ENCODE measurements around the gene SMIM1.
"Not testable (repeated sequence)": the region's sequence is repeated elsewhere in the genome, so short reads cannot be mapped to it uniquely, and the experiment has no call there.

Gene SMIM1

DNA sequence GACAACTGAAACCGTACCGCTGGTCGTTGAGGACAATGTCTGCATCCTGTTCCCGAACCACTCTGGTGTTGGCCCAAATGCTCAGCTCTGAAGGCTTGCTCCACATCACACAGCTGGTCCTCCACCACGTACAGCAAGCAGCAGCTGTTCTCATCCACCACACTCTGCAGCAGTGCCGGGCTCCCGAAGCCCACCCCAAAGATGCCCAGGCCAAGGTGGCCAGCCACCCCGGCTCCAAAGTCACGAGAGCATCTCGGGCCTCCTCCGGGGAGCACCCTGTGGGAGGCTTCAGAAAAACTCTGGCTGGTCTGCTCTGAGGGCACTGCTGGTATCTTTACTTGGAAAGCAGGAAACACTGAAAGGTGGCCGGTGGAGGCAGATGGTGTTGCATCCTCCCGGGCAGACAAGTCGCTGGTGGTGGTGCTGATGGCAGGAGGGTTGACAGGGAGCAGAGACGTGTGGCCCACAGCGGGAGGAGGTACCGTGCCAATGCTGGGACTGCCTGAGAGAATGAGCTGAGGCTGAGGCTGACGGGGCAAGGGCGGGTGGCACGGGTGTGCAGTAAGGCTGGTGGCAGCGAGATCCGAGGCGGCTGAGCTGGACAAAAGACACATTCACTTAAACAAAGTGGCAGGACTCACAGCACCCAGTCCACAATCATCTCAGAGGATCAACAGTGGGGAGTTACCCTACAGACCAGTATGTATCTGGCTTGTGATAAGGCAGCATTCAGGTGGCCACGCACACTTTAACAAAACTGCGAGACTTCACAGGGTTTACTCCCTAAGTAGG lies 26.8 kb upstream of the SMIM1 start:
- Histone ChIP-seq H3K4me3 (ENCODE audit: low read depth, low read length) (peak overlapping the region; percentile 61; the same call in 1 of the 2 replicates), H3K4me1 (no peaks in the 10 kb centered on the region), H3K27me3 (no peaks in the 10 kb centered on the region), H3K9me3 (no peaks in the 10 kb centered on the region), H3K36me3 (no peaks in the 10 kb centered on the region)
- DNase-seq: no peak
- TF ChIP-seq CTCF (IDR thresholded peaks at IDR 0.05; ENCODE audit: low read depth, low read length): no peak

DNA sequence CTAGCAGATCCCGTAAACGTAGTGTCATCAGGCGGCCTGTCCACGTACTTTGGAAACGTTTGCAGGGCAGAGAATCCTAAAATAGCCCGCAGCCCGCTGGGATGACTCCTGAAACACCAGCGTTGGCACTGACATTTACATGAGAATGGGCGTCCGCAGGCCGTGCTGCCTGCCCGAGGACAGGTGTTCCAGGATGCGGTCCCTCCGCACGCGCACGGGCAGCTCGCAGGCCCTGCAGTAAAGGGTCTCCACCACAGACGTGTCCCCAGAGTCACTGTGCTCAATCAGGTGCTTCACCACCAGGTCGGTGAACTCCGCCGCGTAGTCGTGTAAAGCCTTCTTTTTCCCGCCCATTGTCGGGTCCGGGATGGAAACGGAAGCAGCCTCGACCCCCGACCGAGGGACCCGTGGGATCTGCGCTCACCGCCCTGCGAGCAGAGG lies 26.1 kb upstream of the SMIM1 start:
- TF ChIP-seq CTCF (IDR thresholded peaks at IDR 0.05; ENCODE audit: low read depth, low read length): no peak
- Histone ChIP-seq H3K9me3 (no peaks in the 10 kb centered on the region), H3K4me1 (no peaks in the 10 kb centered on the region), H3K36me3 (no peaks in the 10 kb centered on the region), H3K27me3 (no peaks in the 10 kb centered on the region), H3K4me3 (ENCODE audit: low read depth, low read length) (peak overlapping the region; percentile 61)
- DNase-seq: no peak

DNA sequence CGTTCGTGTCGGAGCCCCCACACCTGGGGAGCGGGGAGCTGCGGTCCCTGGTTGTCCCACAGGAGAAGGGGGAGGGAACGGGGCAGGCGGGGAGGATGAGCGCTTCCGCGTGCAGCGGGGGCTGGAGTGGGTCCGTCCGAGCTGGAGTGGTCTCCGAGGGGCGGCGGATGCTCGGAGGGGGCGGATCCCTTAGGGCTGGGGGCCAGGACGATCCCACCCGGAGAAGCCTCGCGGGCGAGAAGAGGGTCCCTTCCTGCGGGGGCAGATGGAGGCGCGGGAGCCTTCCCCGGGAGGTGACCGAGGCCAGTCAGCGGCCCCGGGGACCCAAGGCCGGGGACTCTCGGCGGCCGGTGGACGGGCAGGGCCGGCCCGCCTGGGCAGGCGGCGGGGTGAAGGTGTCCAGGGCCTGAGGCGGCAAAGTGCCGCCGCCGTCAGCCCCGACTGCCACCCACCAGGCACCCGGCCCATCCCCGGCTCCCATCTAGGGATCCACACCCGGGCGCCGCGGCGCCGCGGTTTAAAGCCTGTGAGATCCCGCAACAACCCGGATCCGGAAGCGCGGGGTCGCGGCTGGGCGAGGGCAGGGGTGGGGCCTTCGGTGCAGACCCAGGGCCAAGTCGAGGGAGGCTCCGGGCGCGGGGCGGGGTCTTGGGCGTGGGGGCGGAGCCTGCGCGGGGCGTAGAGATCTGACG lies 25.6 kb upstream of the SMIM1 start:
- H3K27me3 ChIP-seq: no peaks in the 10 kb centered on the region
- peak overlapping the region; percentile 61 for H3K4me3 ChIP-seq (ENCODE audit: low read depth, low read length)
- no peaks in the 10 kb centered on the region for H3K36me3 ChIP-seq
- no peaks in the 10 kb centered on the region for H3K9me3 ChIP-seq
- peak; percentile 85 for DNase-seq
- TF ChIP-seq CTCF (IDR thresholded peaks at IDR 0.05; ENCODE audit: low read depth, low read length): no peak
- H3K4me1 ChIP-seq: no peaks in the 10 kb centered on the region

DNA sequence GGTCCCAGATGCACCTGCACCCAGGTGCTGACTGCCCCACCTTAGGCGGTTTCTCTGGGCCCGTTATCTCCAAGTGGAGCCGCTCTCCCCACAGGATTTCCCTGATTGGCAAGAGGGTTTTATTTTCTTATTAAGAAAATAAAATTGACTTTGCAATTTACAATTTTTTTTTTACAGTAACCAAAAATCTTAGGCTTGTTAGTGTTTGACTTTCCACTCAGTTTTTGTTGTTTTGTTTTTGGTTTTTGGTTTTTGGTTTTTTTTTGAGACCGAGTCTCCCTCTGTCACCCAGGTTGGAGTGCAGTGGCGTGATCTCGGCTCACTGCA lies 25.1 kb upstream of the SMIM1 start:
- Histone ChIP-seq H3K4me1 (no peaks in the 10 kb centered on the region), H3K27me3 (no peaks in the 10 kb centered on the region), H3K36me3 (no peaks in the 10 kb centered on the region), H3K4me3 (ENCODE audit: low read depth, low read length) (peak overlapping the region; percentile 61), H3K9me3 (no peaks in the 10 kb centered on the region)
- no peak for DNase-seq
- TF ChIP-seq CTCF (IDR thresholded peaks at IDR 0.05; ENCODE audit: low read depth, low read length): no peak

DNA sequence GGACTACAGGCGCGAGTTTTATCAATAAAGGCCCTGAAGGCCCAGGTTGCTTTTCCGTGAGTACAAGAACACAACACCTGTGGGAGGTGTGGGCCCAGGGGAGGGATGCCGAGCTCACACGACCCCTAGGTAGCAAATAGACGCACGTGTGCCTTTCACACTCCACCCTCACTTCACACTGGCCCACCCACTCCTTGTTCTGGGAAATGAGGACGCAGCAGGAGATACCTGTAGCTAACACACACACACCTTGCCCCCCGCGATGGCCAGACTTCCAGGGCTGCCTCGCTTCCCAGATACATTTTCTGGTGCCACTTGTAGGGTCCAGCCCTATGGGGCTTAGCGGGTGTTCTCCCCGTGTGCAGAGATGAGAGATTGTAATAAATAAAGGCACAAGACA lies 24.6 kb upstream of the SMIM1 start:
- no peaks in the 10 kb centered on the region for H3K36me3 ChIP-seq
- peak overlapping the region; percentile 61; the same call in 1 of the 2 replicates for H3K4me3 ChIP-seq (ENCODE audit: low read depth, low read length)
- TF ChIP-seq CTCF (IDR thresholded peaks at IDR 0.05; ENCODE audit: low read depth, low read length): no peak

DNA sequence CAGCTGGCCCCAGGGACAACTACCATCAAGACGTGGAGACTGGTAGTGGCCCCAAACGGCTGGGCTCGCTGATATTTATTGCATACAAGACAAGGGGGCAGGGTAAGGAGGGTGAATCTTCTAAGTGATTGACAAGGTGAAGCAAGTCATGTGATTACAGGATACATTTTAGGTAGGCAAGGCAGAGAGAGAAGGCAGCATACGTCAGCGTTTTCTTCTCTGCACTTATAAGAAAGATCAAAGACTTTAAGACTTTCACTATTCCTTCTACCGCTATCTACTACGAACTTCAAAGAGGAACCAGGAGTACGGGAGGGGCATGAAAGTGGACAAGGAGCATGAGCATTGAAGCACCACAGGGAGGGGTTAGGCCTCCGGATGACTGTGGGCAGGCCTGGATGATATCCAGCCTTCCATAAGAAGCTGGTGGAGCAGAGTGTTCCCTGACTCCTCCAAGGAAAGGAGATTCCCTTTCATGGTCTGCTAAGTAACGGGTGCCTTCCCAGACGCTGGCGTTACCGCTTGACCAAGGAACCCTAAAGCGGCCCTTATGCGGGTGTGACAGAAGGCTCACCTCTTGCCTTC lies 24.1 kb upstream of the SMIM1 start:
- not testable (repeated sequence) for DNase-seq; H3K36me3 ChIP-seq; H3K4me1 ChIP-seq; H3K27me3 ChIP-seq; H3K9me3 ChIP-seq; H3K4me3 ChIP-seq (ENCODE audit: low read depth, low read length)

More for the DNA sequence above, 24.6 kb upstream of the SMIM1 start:
- no peak for DNase-seq
- Histone ChIP-seq H3K4me1 (no peaks in the 10 kb centered on the region), H3K27me3 (no peaks in the 10 kb centered on the region), H3K9me3 (no peaks in the 10 kb centered on the region)

Data from BE2C (cell line).